Lower leg skin (tissue), 3 donors: ENCODE data around the gene IFT88.

ENCODE experiments used
- CTCF ChIP-seq, 3 donors: fragments of 450-650 bp; IDR thresholded peaks; one replicate each; pipeline ENCODE4 v1.5.1; 2016; ENCODE audit warnings: antibody characterized with exemption in 3 of 3, mild to moderate bottlenecking in 3 of 3, moderate library complexity in 2 of 3
- POLR2A ChIP-seq, 2 donors: fragments of 450-650 bp; IDR thresholded peaks; one replicate each; pipeline ENCODE4 v1.6.1; 2016 to 2017; ENCODE audit warnings: antibody characterized with exemption in 2 of 2, mild to moderate bottlenecking in 1 of 2, moderate library complexity in 1 of 2

- no peak for TF ChIP-seq CTCF (IDR thresholded peaks at IDR 0.05)
- TF ChIP-seq POLR2A (IDR thresholded peaks at IDR 0.05): no peak
Measured at GRCh38 chr13:20679879-20680278, 112.9 kb downstream of the IFT88 start.
